Naive thymus-derived CD4-positive, alpha-beta T cell (primary cell): Measurements from ENCODE around the gene ANKS1B. TPM values are rescaled to one million over a fixed set of nuclear protein-coding genes. Genes with fewer than 3 reads are reported as not detected.

Experiments used
- ATAC-seq: fragments of 150-1000 bp; cut with Tn5 transposase; 2 replicates; pipeline ENCODE4 v1.10.0; 2021; ENCODE audit warnings: mild to moderate bottlenecking, moderate library complexity
- CTCF ChIA-PET: fragments of 350-600 bp; sonication (Branson Sonifier 250); formaldehyde crosslinking; loops from one replicate; lab custom pipeline; 2021; ENCODE audit warnings: antibody characterized with exemption; lab: Charles Lee
- POLR2A ChIA-PET: fragments of 350-600 bp; sonication (Branson Sonifier 250); formaldehyde crosslinking; loops from one replicate; lab custom pipeline; 2021; ENCODE audit warnings: antibody characterized with exemption, inconsistent platforms; lab: Charles Lee
- DNase-seq, 9 donors: peaks; one replicate each; pipeline versions ENCODE4 v3.0.0 to v3.0.0-alpha.2; 2020 to 2022; ENCODE audit warnings: mixed read lengths in 1 of 9
- H3K27ac ChIP-seq: one replicate; pipeline ENCODE4 v1.7.0; 2013; ENCODE audit warnings: mild to moderate bottlenecking, low read depth, low read length, moderate library complexity
- H3K27me3 ChIP-seq, 2 donors: one replicate each; pipeline ENCODE4 v1.7.0; 2013; ENCODE audit warnings: low read length in 2 of 2, mild to moderate bottlenecking in 2 of 2, moderate library complexity in 2 of 2; ENCODE audit not compliant: control insufficient read depth in 2 of 2, insufficient read depth in 2 of 2
- H3K36me3 ChIP-seq, 3 experiments: 1 replicate in 2 of 3; 2 replicates in 1 of 3; pipeline ENCODE4 v1.7.0; 2013; ENCODE audit warnings: low read length in 3 of 3, mild to moderate bottlenecking in 3 of 3, moderate library complexity in 1 of 3; ENCODE audit not compliant: insufficient read depth in 3 of 3, control insufficient read depth in 2 of 3
- H3K4me1 ChIP-seq, 2 donors: one replicate each; pipeline ENCODE4 v1.7.0; 2013; ENCODE audit warnings: low read length in 2 of 2, mild to moderate bottlenecking in 2 of 2, moderate library complexity in 1 of 2; ENCODE audit not compliant: control insufficient read depth in 2 of 2, insufficient read depth in 2 of 2
- H3K4me3 ChIP-seq: 2 replicates; pipeline ENCODE4 v1.7.0; 2013; ENCODE audit warnings: mild to moderate bottlenecking, low read length
- H3K9me3 ChIP-seq, 3 experiments: 1 replicate in 2 of 3; 2 replicates in 1 of 3; pipeline ENCODE4 v1.7.0; 2013; ENCODE audit warnings: low read length in 3 of 3; ENCODE audit not compliant: control insufficient read depth in 2 of 3
- H3K27ac Mint-ChIP-seq, 9 donors: one replicate each; pipeline ENCODE4 v1.8.0; 2020 to 2022; ENCODE audit warnings: mixed read lengths in 9 of 9, mild to moderate bottlenecking in 8 of 9, moderate library complexity in 5 of 9, inconsistent platforms in 2 of 9
- H3K27me3 Mint-ChIP-seq, 5 donors: one replicate each; pipeline ENCODE4 v1.8.0; 2021 to 2022; ENCODE audit warnings: mixed read lengths in 5 of 5, mild to moderate bottlenecking in 1 of 5
- H3K36me3 Mint-ChIP-seq, 5 donors: one replicate each; pipeline ENCODE4 v1.8.0; 2020 to 2022; ENCODE audit warnings: mixed read lengths in 5 of 5, mild to moderate bottlenecking in 3 of 5, inconsistent platforms in 1 of 5
- H3K4me1 Mint-ChIP-seq, 7 donors: one replicate each; pipeline ENCODE4 v1.8.0; 2020 to 2022; ENCODE audit warnings: mixed read lengths in 7 of 7, mild to moderate bottlenecking in 3 of 7, inconsistent platforms in 1 of 7
- H3K4me3 Mint-ChIP-seq, 10 donors: one replicate each; pipeline ENCODE4 v1.8.0; 2020 to 2022; ENCODE audit warnings: mild to moderate bottlenecking in 10 of 10, mixed read lengths in 10 of 10, moderate library complexity in 6 of 10, inconsistent platforms in 2 of 10
- H3K9me3 Mint-ChIP-seq, 11 donors: one replicate each; pipeline ENCODE4 v1.8.0; 2020 to 2022; ENCODE audit warnings: mixed read lengths in 11 of 11, mild to moderate bottlenecking in 4 of 11, inconsistent platforms in 1 of 11, moderate library complexity in 1 of 11
- intact Hi-C, 2 donors: fragments of 100-400 bp; cut with micrococcal nuclease; formaldehyde crosslinking; loops; one replicate each; pipeline ENCODE4 v1.15.1; 2023
- polyA plus RNA-seq, 2 donors: library from polyadenylated mRNA; unstranded; fragments of 300-500 nt; fragmentation: Illumina TruSeq; gene quantifications; one replicate each; pipeline ENCODE4 v1.2.3, GENCODE V29; 2021
- total RNA-seq, 6 experiments: library from RNA in 5 of 6; stranded (reverse) in 5 of 6; gene quantifications; 1 replicate in 5 of 6; 2 replicates in 1 of 6; pipeline ENCODE4 v1.2.3 and lab custom pipeline; 2021 to 2026

Gene ANKS1B
- total and polyA plus RNA-seq, 7 experiments from 2014 or later, result 0.97 TPM; not detected in 6

- Mint-ChIP-seq H3K27me3 (no peaks in the 10 kb centered on the region), H3K36me3 (peaks cover 24 to 69% (median 52%) of the 10 kb centered on the region in 5 donors), H3K4me3 (no peak overlapping the region), H3K4me1 (peaks cover 4 to 19% (median 6%) of the 10 kb centered on the region in 7 donors), H3K9me3 (no peaks in the 10 kb centered on the region), H3K27ac (no peak overlapping the region)
- ATAC-seq (no peak), DNase-seq (no peak)
- no peak overlapping the region for H3K4me3 ChIP-seq
- intact Hi-C loops, result no loop called here
- ChIA-PET POLR2A (no interaction called here), CTCF (no interaction called here)
- no peaks in the 10 kb centered on the region for H3K27me3 ChIP-seq
- H3K36me3 ChIP-seq, result peaks cover 10 to 57% (median 14%) of the 10 kb centered on the region in 3 experiments
- no peaks in the 10 kb centered on the region for H3K4me1 ChIP-seq
- H3K9me3 ChIP-seq, result no peaks in the 10 kb centered on the region
- no peak overlapping the region for H3K27ac ChIP-seq
These were observed 1298.1 kb downstream of the ANKS1B start for GRCh38 chr12:98686603-98687002.

Other genes with a start within 250 kb of the ANKS1B start
- 10 to 100 TPM; 13.1 to 28.9 (median 18.0) TPM for gene BLTP3B, start 157.9 kb upstream of the ANKS1B start, total RNA-seq
- 10 to 100 TPM; 12.7 to 13.5 TPM for gene BLTP3B, start 157.9 kb upstream of the ANKS1B start, polyA plus RNA-seq
- gene ACTR6, start 215.9 kb upstream of the ANKS1B start, total RNA-seq, result 10 to 100 TPM; 24.1 to 46.8 (median 34.6) TPM
- 10 to 100 TPM; 40.2 to 43.4 TPM for gene ACTR6, start 215.9 kb upstream of the ANKS1B start, polyA plus RNA-seq